Karpas-422 (cell line): Measurements from ENCODE around the gene MAPK7. TPM values are rescaled to one million over a fixed set of nuclear protein-coding genes. Genes with fewer than 3 reads are reported as not detected.

Experiments used
- DNase-seq: peaks from one replicate; pipeline ENCODE4 v3.0.0-alpha.2; 2015
- H2AFZ ChIP-seq: fragments of 200-600 bp; sonication (generic); 2 replicates; pipeline ENCODE4 v1.6.1; 2014; ENCODE audit warnings: antibody characterized with exemption, low read length, mixed read lengths
- H3K27ac ChIP-seq: fragments of 200-600 bp; sonication (generic); 2 replicates; pipeline ENCODE4 v1.5.1; 2014; ENCODE audit warnings: mild to moderate bottlenecking, low read length, moderate library complexity
- H3K27me3 ChIP-seq: fragments of 200-600 bp; sonication (generic); 2 replicates; pipeline ENCODE4 v1.6.1; 2014; ENCODE audit warnings: low read length, mixed read lengths
- H3K36me3 ChIP-seq: fragments of 200-600 bp; sonication (generic); 2 replicates; pipeline ENCODE4 v1.6.1; 2014; ENCODE audit warnings: low read length, mixed read lengths; ENCODE audit not compliant: insufficient read depth
- H3K4me1 ChIP-seq: fragments of 200-600 bp; sonication (generic); 2 replicates; pipeline ENCODE4 v1.6.1; 2014; ENCODE audit warnings: mild to moderate bottlenecking, low read length, mixed read lengths
- H3K4me2 ChIP-seq: fragments of 200-600 bp; sonication (generic); 2 replicates; pipeline ENCODE4 v1.6.1; 2014; ENCODE audit warnings: low read length, low read depth, mild to moderate bottlenecking; ENCODE audit not compliant: poor library complexity, severe bottlenecking
- H3K4me3 ChIP-seq: fragments of 200-600 bp; sonication (generic); 2 replicates; pipeline ENCODE4 v1.5.1; 2014; ENCODE audit warnings: mild to moderate bottlenecking, antibody characterized with exemption, low read length, mixed read lengths
- H3K79me2 ChIP-seq: fragments of 200-600 bp; sonication (generic); 2 replicates; pipeline ENCODE4 v1.6.1; 2014; ENCODE audit warnings: mild to moderate bottlenecking, low read length, mixed read lengths
- H3K9ac ChIP-seq: fragments of 200-600 bp; sonication (generic); 2 replicates; pipeline ENCODE4 v1.6.0; 2014; ENCODE audit warnings: low read length
- H3K9me2 ChIP-seq: fragments of 200-600 bp; sonication (generic), shearing (Covaris generic); replicated peaks from 2 replicates; pipeline ENCODE4 v1.6.0; 2014; ENCODE audit warnings: mild to moderate bottlenecking, low read length, moderate library complexity; ENCODE audit not compliant: insufficient read depth
- H3K9me3 ChIP-seq: fragments of 300-700, 200-600 bp; sonication (generic); 2 replicates; pipeline ENCODE4 v1.6.1; 2014; ENCODE audit warnings: low read length, mixed read lengths
- H4K20me1 ChIP-seq: fragments of 200-600 bp; sonication (generic); 2 replicates; pipeline ENCODE4 v1.6.1; 2014; ENCODE audit warnings: mild to moderate bottlenecking, antibody characterized with exemption, low read length, low read depth; ENCODE audit not compliant: insufficient read depth
- total RNA-seq: library from RNA; depleted of rRNA; stranded (reverse); fragments of >200 nt; shearing (Covaris generic); gene quantifications from 2 replicates; pipeline ENCODE4 v1.2.3, GENCODE V29; 2014; ENCODE audit warnings: low replicate concordance

MAPK7 gene
- total RNA-seq, 1 experiment from 2014 or later, result 4.1 TPM

GRCh38 chr17:19369846-19370492 is 8.3 kb upstream of the MAPK7 start:
- Histone ChIP-seq H3K9ac (no peak overlapping the region), H3K27me3 (no peaks in the 10 kb centered on the region), H3K4me2 (no peak overlapping the region), H3K4me3 (no peak overlapping the region), H3K4me1 (no peaks in the 10 kb centered on the region), H3K9me3 (no peaks in the 10 kb centered on the region), H3K79me2 (no peaks in the 10 kb centered on the region), H2AFZ (no peak overlapping the region), H3K27ac (no peak overlapping the region), H3K36me3 (no peaks in the 10 kb centered on the region), H4K20me1 (no peaks in the 10 kb centered on the region; the same call in 1 of the 2 replicates), H3K9me2 (no peaks in the 10 kb centered on the region)
- DNase-seq, result no peak

- no peak overlapping the region for H3K4me3 ChIP-seq
- no peak overlapping the region for H3K4me2 ChIP-seq
- H3K27ac ChIP-seq, result no peak overlapping the region
- no peaks in the 10 kb centered on the region for H3K27me3 ChIP-seq
- H2AFZ ChIP-seq, result no peak overlapping the region
- no peak for DNase-seq
- no peaks in the 10 kb centered on the region for H3K79me2 ChIP-seq
- 0 out of 2 replicates have a peak, but pooled peaks cover under 1% of the 10 kb centered on the region for H3K4me1 ChIP-seq
- H3K9me2 ChIP-seq, result no peaks in the 10 kb centered on the region
- no peaks in the 10 kb centered on the region for H3K36me3 ChIP-seq
- H3K9ac ChIP-seq, result no peak overlapping the region
- no peaks in the 10 kb centered on the region for H3K9me3 ChIP-seq
- H4K20me1 ChIP-seq, result no peaks in the 10 kb centered on the region; the same call in 1 of the 2 replicates
Measured at GRCh38 chr17:19370493-19370960, 7.8 kb upstream of the MAPK7 start.

GRCh38 chr17:19371259-19372010 is 6.9 kb upstream of the MAPK7 start:
- no peak overlapping the region for H3K4me2 ChIP-seq
- peaks cover 5% of the 10 kb centered on the region; the same call in 1 of the 2 replicates for H3K4me1 ChIP-seq
- H3K27ac ChIP-seq, result no peak overlapping the region

GRCh38 chr17:19372011-19372370 is 6.3 kb upstream of the MAPK7 start:
- Histone ChIP-seq H3K4me1 (peaks cover 8% of the 10 kb centered on the region), H2AFZ (no peak overlapping the region)

More at GRCh38 chr17:19371259-19372010, 6.9 kb upstream of the MAPK7 start:
- no peak for DNase-seq
- Histone ChIP-seq H3K9ac (no peak overlapping the region), H2AFZ (no peak overlapping the region), H3K4me3 (no peak overlapping the region), H3K79me2 (no peaks in the 10 kb centered on the region), H3K9me3 (no peaks in the 10 kb centered on the region), H4K20me1 (no peaks in the 10 kb centered on the region; the same call in 1 of the 2 replicates), H3K27me3 (no peaks in the 10 kb centered on the region), H3K9me2 (no peaks in the 10 kb centered on the region), H3K36me3 (no peaks in the 10 kb centered on the region)

DNA sequence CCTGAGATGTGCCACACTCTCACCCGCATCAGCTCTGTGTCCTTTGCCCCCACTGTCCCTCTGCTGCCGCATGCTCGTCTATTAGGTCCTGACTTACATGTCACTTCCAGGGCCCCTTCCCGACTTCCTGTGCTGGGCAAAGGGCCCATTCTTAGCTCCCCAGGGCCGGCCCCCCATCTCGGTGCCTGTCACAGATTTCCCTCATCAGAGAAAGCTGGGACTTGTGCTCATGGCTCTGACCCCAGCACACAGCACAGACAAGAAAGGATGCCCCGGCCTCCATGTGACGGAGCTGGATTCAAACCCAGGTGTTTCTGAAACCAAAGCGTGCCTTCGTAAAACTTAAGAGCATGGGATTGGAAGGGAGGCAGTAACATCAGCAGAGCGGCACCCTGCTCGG is 5.9 kb upstream of the MAPK7 start:
- Histone ChIP-seq H3K36me3 (no peaks in the 10 kb centered on the region), H3K79me2 (peaks cover 4% of the 10 kb centered on the region; the same call in 1 of the 2 replicates), H3K4me2 (no peak overlapping the region), H2AFZ (no peak overlapping the region), H3K27me3 (no peaks in the 10 kb centered on the region), H3K4me3 (no peak overlapping the region), H4K20me1 (no peaks in the 10 kb centered on the region; the same call in 1 of the 2 replicates), H3K27ac (no peak overlapping the region), H3K9me2 (no peaks in the 10 kb centered on the region), H3K9me3 (no peaks in the 10 kb centered on the region), H3K9ac (no peak overlapping the region), H3K4me1 (peaks cover 9% of the 10 kb centered on the region)
- no peak for DNase-seq

More at GRCh38 chr17:19372011-19372370, 6.3 kb upstream of the MAPK7 start:
- peaks cover 2% of the 10 kb centered on the region; the same call in 1 of the 2 replicates for H3K79me2 ChIP-seq
- no peak overlapping the region for H3K4me2 ChIP-seq
- H3K9me2 ChIP-seq, result no peaks in the 10 kb centered on the region
- H3K27me3 ChIP-seq, result no peaks in the 10 kb centered on the region
- no peak overlapping the region for H3K9ac ChIP-seq
- no peak overlapping the region for H3K27ac ChIP-seq
- no peak for DNase-seq
- H3K9me3 ChIP-seq, result no peaks in the 10 kb centered on the region
- no peaks in the 10 kb centered on the region; the same call in 1 of the 2 replicates for H4K20me1 ChIP-seq
- no peaks in the 10 kb centered on the region for H3K36me3 ChIP-seq
- H3K4me3 ChIP-seq, result no peak overlapping the region

- Histone ChIP-seq H3K4me3 (no peak overlapping the region), H3K9me2 (no peaks in the 10 kb centered on the region), H3K4me2 (no peak overlapping the region), H3K4me1 (peaks cover 9% of the 10 kb centered on the region), H3K36me3 (no peaks in the 10 kb centered on the region), H3K9ac (no peak overlapping the region), H4K20me1 (no peaks in the 10 kb centered on the region; the same call in 1 of the 2 replicates), H3K27me3 (no peaks in the 10 kb centered on the region), H3K9me3 (no peaks in the 10 kb centered on the region), H3K27ac (no peak overlapping the region), H3K79me2 (peaks cover 4% of the 10 kb centered on the region; the same call in 1 of the 2 replicates), H2AFZ (no peak overlapping the region)
- DNase-seq, result peak; percentile 64
Measured at GRCh38 chr17:19372866-19373504, 5.3 kb upstream of the MAPK7 start.

GRCh38 chr17:19374136-19374535 is 4.2 kb upstream of the MAPK7 start:
- H3K9ac ChIP-seq, result no peak overlapping the region

DNA sequence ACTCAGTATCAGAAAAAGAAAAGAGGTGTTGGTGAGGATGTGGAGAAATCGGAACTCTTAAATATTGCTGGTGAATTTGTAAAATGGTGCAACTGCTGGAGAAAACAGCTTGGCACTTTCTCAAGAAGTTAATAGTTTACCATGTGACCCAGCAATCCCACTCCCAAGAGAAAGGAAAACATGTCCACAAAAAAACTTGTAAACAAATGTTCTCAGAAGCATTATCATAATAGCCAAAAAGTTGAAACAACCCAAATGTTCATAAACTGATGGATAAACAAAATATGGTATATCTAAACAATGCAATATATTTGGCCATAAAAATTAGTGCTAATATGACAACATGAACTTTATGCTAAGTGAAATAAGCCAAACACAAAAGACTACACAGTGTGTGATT is 2.6 kb upstream of the MAPK7 start:
- Histone ChIP-seq H2AFZ (no peak overlapping the region), H3K79me2 (peaks cover 20% of the 10 kb centered on the region), H3K4me1 (peaks cover 18% of the 10 kb centered on the region), H3K9me3 (no peaks in the 10 kb centered on the region), H3K27me3 (no peaks in the 10 kb centered on the region), H3K9me2 (no peaks in the 10 kb centered on the region), H4K20me1 (no peaks in the 10 kb centered on the region; the same call in 1 of the 2 replicates), H3K9ac (no peak overlapping the region), H3K4me3 (no peak overlapping the region), H3K36me3 (0 out of 2 replicates have a peak, but pooled peaks cover 3% of the 10 kb centered on the region), H3K4me2 (peak overlapping the region; percentile 0), H3K27ac (no peak overlapping the region)
- no peak for DNase-seq

More at GRCh38 chr17:19374136-19374535, 4.2 kb upstream of the MAPK7 start:
- no peak for DNase-seq
- Histone ChIP-seq H3K9me3 (no peaks in the 10 kb centered on the region), H3K4me1 (peaks cover 14% of the 10 kb centered on the region), H3K79me2 (peaks cover 10% of the 10 kb centered on the region), H3K4me2 (no peak overlapping the region), H2AFZ (no peak overlapping the region), H3K27ac (no peak overlapping the region), H3K27me3 (no peaks in the 10 kb centered on the region), H3K9me2 (no peaks in the 10 kb centered on the region), H3K4me3 (no peak overlapping the region), H3K36me3 (no peaks in the 10 kb centered on the region), H4K20me1 (no peaks in the 10 kb centered on the region; the same call in 1 of the 2 replicates)
